Astrocyte (in vitro differentiated cells and primary cell): ENCODE measurements around the gene TRPM3.

Experiments
- CTCF ChIP-seq: IDR thresholded peaks from 2 replicates; pipeline ENCODE4 v1.5.1; 2011; ENCODE audit warnings: low read depth, mild to moderate bottlenecking, inconsistent platforms, low read length, moderate library complexity; ENCODE audit not compliant: insufficient read depth
- EZH2 ChIP-seq: IDR thresholded peaks from 2 replicates; pipeline ENCODE4 v1.6.1; 2012; ENCODE audit warnings: mild to moderate bottlenecking, low read length, inconsistent platforms; ENCODE audit not compliant: insufficient read depth

GRCh38 chr9:70554881-70555280 is 566.5 kb downstream of the TRPM3 start:
- TF ChIP-seq CTCF = no peak
- no peak for TF ChIP-seq EZH2
